Measurements from ENCODE around the gene LIMA1.
"Not testable (repeated sequence)": the region's sequence is repeated elsewhere in the genome, so short reads cannot be mapped to it uniquely, and the experiment has no call there.

Gene LIMA1

GRCh38 chr12:50297996-50298395 lies 14.7 kb upstream of the LIMA1 start:
- Histone ChIP-seq H3K27ac (peak overlapping the region in 1 of 2 donors; percentile 14), H3K4me3 (no peak overlapping the region)
- no peak for DNase-seq (ENCODE audit: low spot score)
- no peak for TF ChIP-seq CTCF (IDR thresholded peaks at IDR 0.05)

GRCh38 chr12:50297027-50297426 lies 13.7 kb upstream of the LIMA1 start:
- H3K4me3 ChIP-seq, result no peak overlapping the region
- no peak for TF ChIP-seq CTCF (IDR thresholded peaks at IDR 0.05)
- DNase-seq (ENCODE audit: low spot score), result no peak
- no peak overlapping the region for H3K27ac ChIP-seq

GRCh38 chr12:50296554-50296953 lies 13.2 kb upstream of the LIMA1 start:
- Histone ChIP-seq H3K4me3 (no peak overlapping the region), H3K27ac (peak overlapping the region in 1 of 2 donors; percentile 43)
- DNase-seq (ENCODE audit: low spot score), result no peak
- TF ChIP-seq CTCF (IDR thresholded peaks at IDR 0.05), result no peak

GRCh38 chr12:50291377-50291776 lies 8.1 kb upstream of the LIMA1 start:
- no peak for TF ChIP-seq CTCF (IDR thresholded peaks at IDR 0.05)

GRCh38 chr12:50290692-50291091 lies 7.4 kb upstream of the LIMA1 start:
- DNase-seq (ENCODE audit: low spot score); H3K27ac ChIP-seq; H3K4me3 ChIP-seq: not testable (repeated sequence)

More at GRCh38 chr12:50291377-50291776, 8.1 kb upstream of the LIMA1 start:
- Histone ChIP-seq H3K4me3 (no peak overlapping the region), H3K27ac (no peak overlapping the region)
- no peak for DNase-seq (ENCODE audit: low spot score)

GRCh38 chr12:50287271-50287670 lies 4.0 kb upstream of the LIMA1 start:
- H3K4me3 ChIP-seq, result no peak overlapping the region
- DNase-seq (ENCODE audit: low spot score), result no peak
- no peak for TF ChIP-seq CTCF (IDR thresholded peaks at IDR 0.05)
- H3K27ac ChIP-seq, result peak overlapping the region in 1 of 2 donors; percentile 45

- TF ChIP-seq CTCF (IDR thresholded peaks at IDR 0.05), result no peak
- Histone ChIP-seq H3K4me3 (no peak overlapping the region), H3K27ac (no peak overlapping the region)
- no peak for DNase-seq (ENCODE audit: low spot score)
These were observed 1.9 kb upstream of the LIMA1 start for GRCh38 chr12:50285253-50285652.

GRCh38 chr12:50282721-50283228 lies 545 bp downstream of the LIMA1 start:
- Histone ChIP-seq H3K27ac (peak overlapping the region; percentile 87 to 91), H3K4me3 (peak overlapping the region; percentile 99)
- no peak for TF ChIP-seq CTCF (IDR thresholded peaks at IDR 0.05)
- no peak for DNase-seq (ENCODE audit: low spot score)

Data from coronary artery (tissue), 2 donors.